ENCODE data around the gene YY1AP1. TPM values are rescaled to one million over a fixed set of nuclear protein-coding genes. Genes with fewer than 3 reads are reported as not detected.

YY1AP1 gene
- total RNA-seq (2022) (78.6 and 88.5 TPM in 2 replicates), Bru-seq, nascent RNA (percentile 89 among the genes with signal in this experiment), BruChase-seq, experiment 1, labeled RNA remaining after a 6-hour chase (percentile 86 among the genes with signal in this experiment), BruChase-seq, experiment 2, labeled RNA remaining after a 2-hour chase (percentile 94 among the genes with signal in this experiment)
- long read RNA-seq, transcript YY1AP1-210 (10 exons, 3,073 nt): minor isoform, 9 of 195 reads
- long read RNA-seq, transcript YY1AP1-205 (11 exons, 2,663 nt): major isoform, 63 of 195 reads
- long read RNA-seq, transcript YY1AP1-212 (11 exons, 2,654 nt): minor isoform, 45 of 195 reads
- long read RNA-seq, partial matches to known transcripts: 16 of 195 reads
- long read RNA-seq, other reads (novel, unspliced or antisense): 50 of 195 reads

- Mint-ChIP-seq H3K36me3 (ENCODE audit: insufficient read depth, unreplicated experiment) (peaks cover 60% of the 10 kb centered on the region), H3K9me3 (ENCODE audit: unreplicated experiment) (no peaks in the 10 kb centered on the region)
- intact Hi-C loops (cut with micrococcal nuclease): no loop called here
These were observed at the start of gene YY1AP1 for GRCh38 chr1:155688324-155689080. TSS of gene YY1AP1 (minus strand) at chr1:155688774. CDS start at chr1:155680436, 8,338 bp downstream.

GRCh38 chr1:155729031-155729898 lies 40.7 kb upstream of the YY1AP1 start:
- peak; percentile 59 for TF ChIP-seq CTCF (IDR thresholded peaks at IDR 0.05; ENCODE audit: unreplicated experiment)
- BruUV-seq (replicated peaks): no TSS peak
- POLR2A ChIA-PET: interaction anchor here (0.6 to 1.4 kb wide), 7 partner anchors 12 to 81 kb away, joined by 3 to 10 read pairs (median 3); no protein-coding TSS in a partner anchor
- no peaks in the 10 kb centered on the region for H3K27me3 Mint-ChIP-seq (ENCODE audit: insufficient read depth, unreplicated experiment)
- CTCF ChIA-PET: interaction anchor here (0.6 to 1.6 kb wide), 19 partner anchors 8 to 477 kb away, joined by 3 to 20 read pairs (median 4); no protein-coding TSS in a partner anchor
- peaks cover 98% of the 10 kb centered on the region for H3K36me3 Mint-ChIP-seq (ENCODE audit: insufficient read depth, unreplicated experiment)
- peak overlapping the region; percentile 39 for H3K27ac Mint-ChIP-seq (ENCODE audit: low read depth, unreplicated experiment)
- intact Hi-C loops (cut with micrococcal nuclease): loop anchor here (10.0 kb wide), 1 partner anchor 256 kb away; no protein-coding TSS in a partner anchor
- no peaks in the 10 kb centered on the region for H3K4me1 Mint-ChIP-seq (ENCODE audit: insufficient read depth, unreplicated experiment)
- no peaks in the 10 kb centered on the region for H3K9me3 Mint-ChIP-seq (ENCODE audit: unreplicated experiment)
- no peak overlapping the region for H3K4me3 Mint-ChIP-seq (ENCODE audit: unreplicated experiment)
- peak; percentile 80 for DNase-seq (ENCODE audit: unreplicated experiment)

More at GRCh38 chr1:155688324-155689080, at the start of gene YY1AP1:
- Mint-ChIP-seq H3K27ac (ENCODE audit: low read depth, unreplicated experiment) (peak within 1 kb of the TSS; percentile 98), H3K4me3 (ENCODE audit: unreplicated experiment) (peak within 1 kb of the TSS; percentile 98), H3K27me3 (ENCODE audit: insufficient read depth, unreplicated experiment) (no peaks in the 10 kb centered on the region), H3K4me1 (ENCODE audit: insufficient read depth, unreplicated experiment) (peaks cover 47% of the 10 kb centered on the region)
- no peak for TF ChIP-seq CTCF (IDR thresholded peaks at IDR 0.05; ENCODE audit: unreplicated experiment)
- ChIA-PET POLR2A (interaction anchor here (0.6 to 1.0 kb wide), 6 partner anchors 9 to 494 kb away, joined by 3 to 8 read pairs (median 3); partner anchors contain the start of gene CLK2), CTCF (no interaction called here)
- BruUV-seq (replicated peaks): no TSS peak
- DNase-seq (ENCODE audit: unreplicated experiment): peak; percentile 95

- no peaks in the 10 kb centered on the region for H3K27me3 Mint-ChIP-seq (ENCODE audit: insufficient read depth, unreplicated experiment)
- CTCF ChIA-PET: interaction anchor here (0.5 to 1.5 kb wide), 6 partner anchors 10 to 474 kb away, joined by 3 to 6 read pairs (median 4); no protein-coding TSS in a partner anchor
- no peak overlapping the region for H3K4me3 Mint-ChIP-seq (ENCODE audit: unreplicated experiment)
- H3K27ac Mint-ChIP-seq (ENCODE audit: low read depth, unreplicated experiment): no peak overlapping the region
- DNase-seq (ENCODE audit: unreplicated experiment): no peak
- BruUV-seq (replicated peaks): no TSS peak
- H3K4me1 Mint-ChIP-seq (ENCODE audit: insufficient read depth, unreplicated experiment): no peaks in the 10 kb centered on the region
- no peaks in the 10 kb centered on the region for H3K9me3 Mint-ChIP-seq (ENCODE audit: unreplicated experiment)
- POLR2A ChIA-PET: interaction anchor here (0.7 to 1.7 kb wide), 4 partner anchors 10 to 75 kb away, joined by 3 to 4 read pairs (median 4); no protein-coding TSS in a partner anchor
- no peak for TF ChIP-seq CTCF (IDR thresholded peaks at IDR 0.05; ENCODE audit: unreplicated experiment)
- intact Hi-C loops (cut with micrococcal nuclease): loop anchor here (10.0 kb wide), 1 partner anchor 260 kb away; no protein-coding TSS in a partner anchor
- peaks cover 96% of the 10 kb centered on the region for H3K36me3 Mint-ChIP-seq (ENCODE audit: insufficient read depth, unreplicated experiment)
These were observed 36.6 kb upstream of the YY1AP1 start for GRCh38 chr1:155725142-155725541.
